HL-60 (cell line): ENCODE results near the gene HSFX2.

ENCODE experiments used
- POLR2AphosphoS5 ChIP-seq: IDR thresholded peaks from 2 replicates; pipeline ENCODE4 v1.6.1; 2012; ENCODE audit warnings: low read depth
- SPI1 ChIP-seq: IDR thresholded peaks from 2 replicates; pipeline ENCODE4 v1.6.1; 2012; ENCODE audit warnings: low read depth, mild to moderate bottlenecking, borderline replicate concordance
- TF ChIP-seq, protein P1 (sequence below): IDR thresholded peaks from one replicate; pipeline ENCODE4 v1.5.1; 2011; ENCODE audit warnings: low read length, control low read depth, inconsistent platforms; ENCODE audit not compliant: insufficient read depth
- TF ChIP-seq, protein P2 (sequence below): IDR thresholded peaks from 2 replicates; pipeline ENCODE4 v1.6.1; 2012; ENCODE audit warnings: low read depth; ENCODE audit not compliant: insufficient replicate concordance

DNA sequence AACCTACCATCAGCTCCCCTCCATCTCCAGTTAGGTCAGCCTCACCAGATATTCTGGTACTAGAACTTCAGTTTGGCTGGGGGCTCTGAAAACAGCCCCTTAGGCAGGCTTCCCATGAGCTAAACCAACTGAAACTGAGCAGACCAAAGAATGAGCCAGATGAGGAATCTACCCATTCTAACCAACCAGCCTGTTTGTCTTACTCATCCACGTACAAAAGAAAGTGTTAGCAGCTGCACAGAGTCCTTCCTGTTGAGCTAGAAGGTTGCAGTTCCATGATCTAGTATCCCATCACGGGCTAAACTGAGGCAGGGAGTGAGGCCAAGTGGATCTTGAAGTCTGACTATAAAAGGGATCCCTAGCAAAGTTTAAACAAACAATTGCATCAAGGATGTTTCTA, 25.3 kb downstream of the HSFX2 start:
- TF ChIP-seq, protein P1, sequence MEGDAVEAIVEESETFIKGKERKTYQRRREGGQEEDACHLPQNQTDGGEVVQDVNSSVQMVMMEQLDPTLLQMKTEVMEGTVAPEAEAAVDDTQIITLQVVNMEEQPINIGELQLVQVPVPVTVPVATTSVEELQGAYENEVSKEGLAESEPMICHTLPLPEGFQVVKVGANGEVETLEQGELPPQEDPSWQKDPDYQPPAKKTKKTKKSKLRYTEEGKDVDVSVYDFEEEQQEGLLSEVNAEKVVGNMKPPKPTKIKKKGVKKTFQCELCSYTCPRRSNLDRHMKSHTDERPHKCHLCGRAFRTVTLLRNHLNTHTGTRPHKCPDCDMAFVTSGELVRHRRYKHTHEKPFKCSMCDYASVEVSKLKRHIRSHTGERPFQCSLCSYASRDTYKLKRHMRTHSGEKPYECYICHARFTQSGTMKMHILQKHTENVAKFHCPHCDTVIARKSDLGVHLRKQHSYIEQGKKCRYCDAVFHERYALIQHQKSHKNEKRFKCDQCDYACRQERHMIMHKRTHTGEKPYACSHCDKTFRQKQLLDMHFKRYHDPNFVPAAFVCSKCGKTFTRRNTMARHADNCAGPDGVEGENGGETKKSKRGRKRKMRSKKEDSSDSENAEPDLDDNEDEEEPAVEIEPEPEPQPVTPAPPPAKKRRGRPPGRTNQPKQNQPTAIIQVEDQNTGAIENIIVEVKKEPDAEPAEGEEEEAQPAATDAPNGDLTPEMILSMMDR: no peak
- TF ChIP-seq POLR2AphosphoS5: no peak
- TF ChIP-seq, protein P2, sequence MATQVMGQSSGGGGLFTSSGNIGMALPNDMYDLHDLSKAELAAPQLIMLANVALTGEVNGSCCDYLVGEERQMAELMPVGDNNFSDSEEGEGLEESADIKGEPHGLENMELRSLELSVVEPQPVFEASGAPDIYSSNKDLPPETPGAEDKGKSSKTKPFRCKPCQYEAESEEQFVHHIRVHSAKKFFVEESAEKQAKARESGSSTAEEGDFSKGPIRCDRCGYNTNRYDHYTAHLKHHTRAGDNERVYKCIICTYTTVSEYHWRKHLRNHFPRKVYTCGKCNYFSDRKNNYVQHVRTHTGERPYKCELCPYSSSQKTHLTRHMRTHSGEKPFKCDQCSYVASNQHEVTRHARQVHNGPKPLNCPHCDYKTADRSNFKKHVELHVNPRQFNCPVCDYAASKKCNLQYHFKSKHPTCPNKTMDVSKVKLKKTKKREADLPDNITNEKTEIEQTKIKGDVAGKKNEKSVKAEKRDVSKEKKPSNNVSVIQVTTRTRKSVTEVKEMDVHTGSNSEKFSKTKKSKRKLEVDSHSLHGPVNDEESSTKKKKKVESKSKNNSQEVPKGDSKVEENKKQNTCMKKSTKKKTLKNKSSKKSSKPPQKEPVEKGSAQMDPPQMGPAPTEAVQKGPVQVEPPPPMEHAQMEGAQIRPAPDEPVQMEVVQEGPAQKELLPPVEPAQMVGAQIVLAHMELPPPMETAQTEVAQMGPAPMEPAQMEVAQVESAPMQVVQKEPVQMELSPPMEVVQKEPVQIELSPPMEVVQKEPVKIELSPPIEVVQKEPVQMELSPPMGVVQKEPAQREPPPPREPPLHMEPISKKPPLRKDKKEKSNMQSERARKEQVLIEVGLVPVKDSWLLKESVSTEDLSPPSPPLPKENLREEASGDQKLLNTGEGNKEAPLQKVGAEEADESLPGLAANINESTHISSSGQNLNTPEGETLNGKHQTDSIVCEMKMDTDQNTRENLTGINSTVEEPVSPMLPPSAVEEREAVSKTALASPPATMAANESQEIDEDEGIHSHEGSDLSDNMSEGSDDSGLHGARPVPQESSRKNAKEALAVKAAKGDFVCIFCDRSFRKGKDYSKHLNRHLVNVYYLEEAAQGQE: no peak
- TF ChIP-seq SPI1: no peak
